ENCODE measurements around the gene EPHA2.

The EPHA2 gene

GRCh38 chr1:16126160-16126559 is 29.7 kb downstream of the EPHA2 start:
- TF ChIP-seq CTCF (IDR thresholded peaks at IDR 0.05), result no peak
- Histone ChIP-seq H3K4me3 (no peak overlapping the region), H3K27ac (no peak overlapping the region)
- no peak for DNase-seq (ENCODE audit: low spot score)

- TF ChIP-seq CTCF (IDR thresholded peaks at IDR 0.05), result no peak
Measured at GRCh38 chr1:16125483-16125882, 30.4 kb downstream of the EPHA2 start.

GRCh38 chr1:16125088-16125470 is 30.8 kb downstream of the EPHA2 start:
- no peak for TF ChIP-seq CTCF (IDR thresholded peaks at IDR 0.05)
- no peak overlapping the region for H3K27ac ChIP-seq

More at GRCh38 chr1:16125483-16125882, 30.4 kb downstream of the EPHA2 start:
- Histone ChIP-seq H3K27ac (no peak overlapping the region), H3K4me3 (no peak overlapping the region)
- DNase-seq (ENCODE audit: low spot score), result no peak

GRCh38 chr1:16124377-16125087 is 31.3 kb downstream of the EPHA2 start:
- DNase-seq (ENCODE audit: low spot score), result no peak
- no peak for TF ChIP-seq CTCF (IDR thresholded peaks at IDR 0.05)
- Histone ChIP-seq H3K27ac (no peak overlapping the region), H3K4me3 (no peak overlapping the region)

More at GRCh38 chr1:16125088-16125470, 30.8 kb downstream of the EPHA2 start:
- H3K4me3 ChIP-seq, result no peak overlapping the region
- no peak for DNase-seq (ENCODE audit: low spot score)

- DNase-seq (ENCODE audit: low spot score), result no peak
- Histone ChIP-seq H3K4me3 (no peak overlapping the region), H3K27ac (no peak overlapping the region)
- TF ChIP-seq CTCF (IDR thresholded peaks at IDR 0.05), result no peak
Measured at GRCh38 chr1:16122916-16123315, 33.0 kb downstream of the EPHA2 start.

- Histone ChIP-seq H3K27ac (no peak overlapping the region), H3K4me3 (no peak overlapping the region)
- no peak for DNase-seq (ENCODE audit: low spot score)
- no peak for TF ChIP-seq CTCF (IDR thresholded peaks at IDR 0.05)
Measured at GRCh38 chr1:16122350-16122881, 33.5 kb downstream of the EPHA2 start.

GRCh38 chr1:16120940-16121410 is 34.9 kb downstream of the EPHA2 start:
- DNase-seq (ENCODE audit: low spot score), result no peak
- no peak for TF ChIP-seq CTCF (IDR thresholded peaks at IDR 0.05)
- no peak overlapping the region for H3K27ac ChIP-seq

More at GRCh38 chr1:16120940-16121410, 34.9 kb downstream of the EPHA2 start:
- no peak overlapping the region for H3K4me3 ChIP-seq

All from coronary artery (tissue), 2 donors.